Measurements from ENCODE around the gene OGFOD1.
A peak's percentile ranks its signal among the peaks of the same experiment; 100 is the strongest.

Gene OGFOD1

DNA sequence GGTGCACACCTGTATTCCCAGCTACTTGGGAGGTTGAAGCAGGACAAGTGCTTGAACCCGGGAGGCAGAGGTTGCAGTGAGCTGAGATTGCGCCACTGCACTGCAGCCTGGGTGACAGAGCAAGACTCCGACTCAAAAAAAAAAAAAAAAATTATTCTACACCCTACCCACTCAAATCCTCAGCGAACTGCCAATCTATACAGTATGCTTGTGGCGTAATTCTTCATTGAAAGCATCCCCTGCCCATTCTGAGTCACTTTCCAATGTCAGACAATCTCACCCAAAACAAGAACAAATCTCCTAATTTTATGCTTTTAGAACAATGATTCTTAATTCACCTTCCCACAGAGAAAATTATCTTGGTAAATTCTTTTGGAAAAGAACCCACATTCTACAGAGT is 38.0 kb upstream of the OGFOD1 start:
- H3K4me3 ChIP-seq (ENCODE audit: low read depth, low read length) = no peak overlapping the region
- TF ChIP-seq, protein P1, sequence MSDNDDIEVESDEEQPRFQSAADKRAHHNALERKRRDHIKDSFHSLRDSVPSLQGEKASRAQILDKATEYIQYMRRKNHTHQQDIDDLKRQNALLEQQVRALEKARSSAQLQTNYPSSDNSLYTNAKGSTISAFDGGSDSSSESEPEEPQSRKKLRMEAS (IDR thresholded peaks at IDR 0.05; ENCODE audit: low read depth, low read length) = no peak
- no peak for TF ChIP-seq POLR2A (IDR thresholded peaks at IDR 0.05; ENCODE audit: extremely low read depth, insufficient read length)
- no peak for TF ChIP-seq MYC (IDR thresholded peaks at IDR 0.05; ENCODE audit: low read depth, low read length)
- TF ChIP-seq, protein P2, sequence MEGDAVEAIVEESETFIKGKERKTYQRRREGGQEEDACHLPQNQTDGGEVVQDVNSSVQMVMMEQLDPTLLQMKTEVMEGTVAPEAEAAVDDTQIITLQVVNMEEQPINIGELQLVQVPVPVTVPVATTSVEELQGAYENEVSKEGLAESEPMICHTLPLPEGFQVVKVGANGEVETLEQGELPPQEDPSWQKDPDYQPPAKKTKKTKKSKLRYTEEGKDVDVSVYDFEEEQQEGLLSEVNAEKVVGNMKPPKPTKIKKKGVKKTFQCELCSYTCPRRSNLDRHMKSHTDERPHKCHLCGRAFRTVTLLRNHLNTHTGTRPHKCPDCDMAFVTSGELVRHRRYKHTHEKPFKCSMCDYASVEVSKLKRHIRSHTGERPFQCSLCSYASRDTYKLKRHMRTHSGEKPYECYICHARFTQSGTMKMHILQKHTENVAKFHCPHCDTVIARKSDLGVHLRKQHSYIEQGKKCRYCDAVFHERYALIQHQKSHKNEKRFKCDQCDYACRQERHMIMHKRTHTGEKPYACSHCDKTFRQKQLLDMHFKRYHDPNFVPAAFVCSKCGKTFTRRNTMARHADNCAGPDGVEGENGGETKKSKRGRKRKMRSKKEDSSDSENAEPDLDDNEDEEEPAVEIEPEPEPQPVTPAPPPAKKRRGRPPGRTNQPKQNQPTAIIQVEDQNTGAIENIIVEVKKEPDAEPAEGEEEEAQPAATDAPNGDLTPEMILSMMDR (IDR thresholded peaks at IDR 0.05; ENCODE audit: low read depth, low read length) = no peak
- no peak for DNase-seq (ENCODE audit: low read depth)

DNA sequence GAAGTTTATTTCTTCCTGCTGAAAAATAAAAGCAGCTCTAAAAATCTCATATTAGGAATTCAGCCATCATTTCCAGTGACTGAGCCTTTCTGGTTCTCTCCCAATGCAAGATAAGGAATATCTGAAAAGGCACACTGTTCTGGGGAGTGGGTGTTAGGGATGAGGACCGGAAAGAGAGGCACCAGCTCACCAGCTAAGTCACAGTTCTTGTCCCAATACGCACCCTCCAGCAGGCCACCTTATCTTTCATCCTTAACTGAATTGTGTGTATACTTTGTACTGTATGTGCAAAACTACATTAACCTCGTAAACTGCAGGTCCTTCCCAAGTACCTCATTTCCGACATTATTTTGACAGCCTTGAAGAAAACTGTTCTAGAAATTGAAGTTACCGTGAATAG is 37.0 kb upstream of the OGFOD1 start:
- H3K4me3 ChIP-seq (ENCODE audit: low read depth, low read length) = no peak overlapping the region
- no peak for DNase-seq (ENCODE audit: low read depth)
- TF ChIP-seq MYC (IDR thresholded peaks at IDR 0.05; ENCODE audit: low read depth, low read length) (no peak), POLR2A (IDR thresholded peaks at IDR 0.05; ENCODE audit: extremely low read depth, insufficient read length) (no peak)
- TF ChIP-seq, protein P2 (IDR thresholded peaks at IDR 0.05; ENCODE audit: low read depth, low read length) = no peak
- TF ChIP-seq, protein P1 (IDR thresholded peaks at IDR 0.05; ENCODE audit: low read depth, low read length) = no peak

DNA sequence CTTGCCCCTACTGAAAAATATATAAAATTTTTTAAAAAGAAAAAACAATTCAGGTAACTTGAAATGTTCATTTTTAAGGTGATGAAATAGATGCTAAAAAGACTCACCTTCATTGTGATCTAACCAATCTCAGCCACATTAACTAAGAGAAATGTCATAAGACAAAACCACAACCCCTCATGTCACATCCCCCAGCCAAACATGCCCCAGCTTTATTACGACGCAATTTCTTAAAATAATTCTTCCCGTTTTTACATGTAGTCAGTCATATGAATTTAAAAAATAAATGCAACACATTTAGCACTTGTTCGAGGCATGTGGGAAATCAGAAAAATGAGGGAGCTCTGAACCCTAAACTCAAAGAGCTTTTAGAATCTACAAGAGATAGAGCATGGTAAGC is 35.5 kb upstream of the OGFOD1 start:
- TF ChIP-seq MYC (IDR thresholded peaks at IDR 0.05; ENCODE audit: low read depth, low read length) (no peak), POLR2A (IDR thresholded peaks at IDR 0.05; ENCODE audit: extremely low read depth, insufficient read length) (no peak)
- TF ChIP-seq, protein P1 (IDR thresholded peaks at IDR 0.05; ENCODE audit: low read depth, low read length) = no peak
- TF ChIP-seq, protein P2 (IDR thresholded peaks at IDR 0.05; ENCODE audit: low read depth, low read length) = no peak
- no peak overlapping the region for H3K4me3 ChIP-seq (ENCODE audit: low read depth, low read length)
- DNase-seq (ENCODE audit: low read depth) = peak; percentile 31

DNA sequence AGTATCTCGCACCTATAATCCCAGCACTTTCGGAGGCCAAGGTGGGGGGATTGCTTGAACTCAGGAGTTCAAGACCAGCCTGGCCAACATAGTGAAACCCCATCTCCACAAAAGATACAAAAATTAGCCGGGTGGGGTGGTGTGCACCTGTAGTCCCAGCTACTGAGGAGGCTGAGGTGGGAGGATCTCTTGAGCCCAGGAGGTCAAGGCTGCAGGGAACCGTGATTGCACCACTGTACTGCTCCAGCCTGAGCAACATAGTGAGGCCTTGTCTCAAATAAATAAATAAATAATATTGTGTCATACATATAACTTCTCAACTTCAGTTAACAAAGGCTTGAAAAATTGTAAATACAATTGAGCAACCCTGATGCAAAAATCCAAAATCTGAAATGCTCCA is 34.2 kb upstream of the OGFOD1 start:
- TF ChIP-seq POLR2A (IDR thresholded peaks at IDR 0.05; ENCODE audit: extremely low read depth, insufficient read length) (no peak), MYC (IDR thresholded peaks at IDR 0.05; ENCODE audit: low read depth, low read length) (no peak)
- TF ChIP-seq, protein P1 (IDR thresholded peaks at IDR 0.05; ENCODE audit: low read depth, low read length) = no peak
- TF ChIP-seq, protein P2 (IDR thresholded peaks at IDR 0.05; ENCODE audit: low read depth, low read length) = no peak
- no peak for DNase-seq (ENCODE audit: low read depth)
- no peak overlapping the region for H3K4me3 ChIP-seq (ENCODE audit: low read depth, low read length)

DNA sequence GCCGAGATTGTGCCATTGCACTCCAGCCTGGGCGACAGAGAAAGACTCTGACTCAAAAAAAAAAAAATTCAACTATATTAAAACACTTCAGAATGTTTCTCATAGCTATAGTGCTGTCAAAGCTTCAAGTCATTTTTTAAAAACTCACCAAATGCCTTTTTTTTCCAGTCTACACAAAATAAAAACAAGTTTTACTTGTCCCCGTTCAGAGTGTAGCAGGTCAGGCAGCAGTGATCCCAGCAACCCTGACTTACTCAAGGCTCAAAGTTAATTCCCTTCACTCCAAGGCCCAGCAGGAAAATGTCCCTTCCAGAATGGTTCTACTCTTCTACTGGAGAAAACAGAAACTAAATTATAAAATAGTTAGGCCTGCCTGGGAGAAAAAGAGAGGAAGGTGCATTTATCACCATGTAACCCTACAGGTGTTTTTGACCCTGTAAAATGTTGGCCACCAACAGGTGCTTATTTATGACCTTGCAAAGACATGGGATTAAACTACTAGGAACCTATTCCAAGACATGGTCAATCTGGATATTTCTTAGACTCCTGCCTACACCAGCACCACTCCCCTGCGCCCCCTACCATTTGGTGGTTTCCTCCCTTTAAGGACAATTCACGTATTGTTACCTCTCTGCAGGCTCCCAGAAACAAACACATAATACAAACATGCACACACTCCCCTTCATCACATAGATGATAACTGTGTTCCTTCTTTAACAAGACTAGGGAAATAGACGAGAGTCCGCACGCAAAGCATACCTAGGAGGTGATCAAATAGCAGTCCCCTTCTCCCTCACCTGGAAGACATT is 31.4 kb upstream of the OGFOD1 start:
- no peak overlapping the region for H3K4me3 ChIP-seq (ENCODE audit: low read depth, low read length)
- TF ChIP-seq, protein P2 (IDR thresholded peaks at IDR 0.05; ENCODE audit: low read depth, low read length) = no peak
- TF ChIP-seq MYC (IDR thresholded peaks at IDR 0.05; ENCODE audit: low read depth, low read length) = no peak
- TF ChIP-seq, protein P1 (IDR thresholded peaks at IDR 0.05; ENCODE audit: low read depth, low read length) = no peak
- TF ChIP-seq POLR2A (IDR thresholded peaks at IDR 0.05; ENCODE audit: extremely low read depth, insufficient read length) = no peak
- DNase-seq (ENCODE audit: low read depth) = no peak

Data from NB4 (cell line).